ENCODE measurements around the gene MYBPC2.
"Not testable (repeated sequence)": the region's sequence is repeated elsewhere in the genome, so short reads cannot be mapped to it uniquely, and the experiment has no call there.

MYBPC2 gene

DNA sequence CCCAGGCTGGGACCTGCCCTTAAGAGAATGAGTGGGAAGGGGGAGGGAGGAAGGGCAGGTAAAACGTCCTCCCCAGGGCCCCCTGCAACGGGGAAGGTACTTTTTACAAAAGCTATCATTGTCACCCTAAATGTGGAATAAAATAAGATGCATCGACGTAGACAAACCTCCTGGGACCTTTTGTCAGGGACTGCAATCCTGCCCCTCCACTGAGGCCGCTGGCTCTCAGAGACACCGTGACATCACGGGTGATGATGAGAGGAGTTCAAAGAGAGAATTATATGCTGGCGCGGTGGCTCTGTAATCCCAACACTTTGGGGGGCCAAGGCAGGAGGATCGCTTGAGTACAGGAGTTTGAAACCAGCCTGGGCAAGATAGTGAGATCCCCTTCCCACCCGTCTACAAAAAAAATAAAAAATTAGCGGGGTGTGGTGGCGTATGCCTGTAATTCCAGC is 1.8 kb upstream of the MYBPC2 start:
- peak in 1 of 6 experiments; percentile 27 for DNase-seq

DNA sequence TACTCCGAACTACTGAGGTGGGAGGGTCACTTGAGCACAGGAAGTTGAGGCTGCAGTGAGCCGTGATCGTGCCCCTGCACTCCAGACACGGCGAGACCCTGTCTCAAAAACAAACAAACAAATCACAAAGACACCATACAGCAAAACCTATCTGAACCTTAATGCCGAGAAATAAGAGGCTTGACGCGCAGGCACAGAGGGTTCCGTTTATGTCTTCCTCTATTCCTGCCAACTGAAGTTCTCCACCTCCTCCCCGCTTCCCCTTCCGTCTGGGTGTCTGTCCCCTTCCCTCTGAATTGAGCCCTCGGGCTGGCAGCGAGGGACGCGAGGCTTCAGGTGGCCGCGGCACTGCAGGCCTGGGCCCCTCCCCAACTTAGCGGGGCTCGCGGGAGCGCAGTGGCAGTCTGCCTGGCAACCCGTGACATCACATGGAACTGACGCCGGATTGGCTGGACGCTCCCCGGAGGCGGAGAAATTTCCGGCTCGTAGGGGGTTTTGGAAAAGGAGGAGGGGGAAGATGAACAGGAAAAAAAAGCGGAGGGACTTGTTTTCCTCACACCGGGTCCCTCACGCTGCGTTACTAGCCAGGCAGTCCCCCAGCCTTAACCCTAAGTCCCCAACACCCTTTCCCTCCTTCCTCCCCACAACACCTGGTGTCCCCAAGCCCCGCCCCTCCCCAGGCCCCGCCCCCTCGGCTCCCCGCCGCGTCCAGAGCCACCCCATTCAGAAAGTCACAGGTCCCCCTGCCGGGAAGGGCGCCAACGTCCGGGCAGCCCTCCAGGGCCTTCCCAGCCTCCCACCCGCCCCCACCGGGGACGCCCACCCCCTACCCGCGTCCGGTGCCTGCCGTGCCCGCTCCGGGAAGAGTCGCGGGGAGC is 1.1 kb upstream of the MYBPC2 start:
- peak; percentile 77 to 96 (median 85) for DNase-seq

DNA sequence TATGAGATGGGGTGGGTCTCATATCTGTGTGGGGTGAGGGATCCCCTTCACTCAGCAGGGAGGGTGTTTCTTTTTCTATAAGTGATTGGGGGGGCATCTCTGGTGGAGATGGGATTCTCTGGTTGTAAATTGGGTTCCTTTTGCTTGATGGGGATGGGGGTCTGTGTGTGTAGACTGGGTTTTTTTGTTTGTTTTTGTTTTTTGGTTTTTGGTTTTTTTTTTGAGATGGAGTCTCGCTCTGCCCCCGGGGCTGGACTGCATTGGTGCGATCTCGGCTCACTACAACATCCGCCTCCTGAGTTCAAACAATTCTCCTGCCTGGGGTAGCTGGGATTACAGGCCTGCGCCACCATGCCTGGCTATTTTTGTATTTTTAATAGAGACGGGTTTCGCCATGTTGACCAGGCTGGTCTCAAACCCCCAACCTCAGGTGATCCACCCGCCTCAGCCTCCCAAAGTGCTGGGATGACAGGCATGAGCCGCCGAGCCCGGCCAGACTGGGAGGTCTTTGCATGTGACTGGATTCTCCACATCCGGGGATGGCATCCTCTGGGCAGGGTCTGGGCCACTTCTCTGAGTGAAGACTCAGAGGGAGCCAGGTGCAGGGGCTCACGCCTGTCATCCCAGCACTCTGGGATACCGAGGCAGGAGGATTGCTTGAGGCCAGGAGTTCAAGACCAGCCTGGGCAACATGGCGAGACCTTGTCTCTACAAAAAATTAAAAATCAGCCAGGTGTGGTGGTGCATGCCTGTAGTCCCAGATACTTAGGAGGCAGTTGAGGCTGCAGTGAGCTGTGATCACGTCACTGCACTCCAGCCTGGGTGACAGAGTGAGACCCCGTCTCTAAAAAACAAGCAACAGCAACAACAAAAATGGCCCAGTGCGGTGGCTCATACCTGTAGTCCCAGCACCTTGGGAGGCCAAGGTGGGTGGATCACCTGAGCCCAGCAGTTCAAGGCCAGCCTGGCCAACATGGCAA is 799 bp downstream of the MYBPC2 start:
- no peak for DNase-seq

DNA sequence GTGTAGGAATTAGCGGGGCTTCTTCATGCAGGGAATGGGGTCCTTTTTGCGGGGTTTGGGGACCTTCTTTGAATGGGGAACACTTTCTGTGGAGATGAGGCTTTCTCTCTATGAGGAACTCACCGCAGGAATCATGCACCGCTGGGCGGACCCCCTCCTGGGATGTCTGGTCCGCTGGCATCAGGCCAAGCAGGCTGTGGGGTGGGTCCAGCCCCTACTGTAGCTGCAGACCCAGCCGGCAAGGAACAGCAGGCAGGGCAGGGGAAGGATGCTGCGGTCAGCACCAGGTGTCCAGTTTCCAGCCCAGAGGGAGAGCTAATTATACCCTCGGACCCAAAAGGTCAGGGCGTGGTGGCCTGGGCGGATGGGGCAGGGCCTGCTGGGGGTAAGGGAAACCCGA is 1.8 kb downstream of the MYBPC2 start:
- no peak for DNase-seq

DNA sequence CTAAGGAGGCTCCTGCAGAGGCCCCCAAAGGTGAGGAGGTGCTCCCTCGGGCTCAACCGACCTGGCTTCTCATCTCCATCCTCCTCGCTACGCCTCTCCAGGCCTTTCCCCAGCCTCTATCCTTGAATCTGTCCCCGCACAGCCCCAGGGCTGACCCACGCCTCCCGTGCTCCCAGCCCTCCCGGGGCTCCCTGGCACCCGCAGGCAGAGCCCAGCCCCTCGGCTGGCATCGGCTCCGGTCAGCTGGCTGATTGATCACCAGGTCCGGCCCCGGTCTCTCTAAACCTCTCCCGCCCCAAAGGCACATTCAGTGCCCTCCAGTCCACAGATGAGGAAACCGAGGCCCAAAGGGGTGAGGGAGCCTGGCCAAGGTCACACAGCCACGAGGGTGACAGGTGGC is 2.5 kb downstream of the MYBPC2 start:
- DNase-seq, result no peak

DNA sequence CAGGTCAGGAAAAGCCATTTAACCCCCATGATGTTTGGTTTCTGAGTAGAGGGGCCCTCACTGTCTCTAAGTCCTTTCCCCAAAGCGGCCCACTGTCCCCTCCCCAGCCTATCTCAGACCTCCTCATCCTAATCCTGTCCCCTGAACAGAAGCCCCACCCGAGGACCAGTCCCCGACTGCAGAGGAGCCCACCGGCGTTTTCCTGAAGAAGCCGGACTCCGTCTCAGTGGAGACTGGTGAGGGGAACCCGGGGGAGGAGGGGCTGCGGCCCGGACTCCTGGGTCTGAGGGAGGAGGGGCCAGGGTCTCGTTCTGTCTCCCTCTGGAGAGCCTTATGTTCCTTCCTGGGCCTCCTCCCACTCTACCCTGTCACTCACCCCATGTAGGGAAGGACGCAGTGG is 2.9 kb downstream of the MYBPC2 start:
- DNase-seq, result no peak

DNA sequence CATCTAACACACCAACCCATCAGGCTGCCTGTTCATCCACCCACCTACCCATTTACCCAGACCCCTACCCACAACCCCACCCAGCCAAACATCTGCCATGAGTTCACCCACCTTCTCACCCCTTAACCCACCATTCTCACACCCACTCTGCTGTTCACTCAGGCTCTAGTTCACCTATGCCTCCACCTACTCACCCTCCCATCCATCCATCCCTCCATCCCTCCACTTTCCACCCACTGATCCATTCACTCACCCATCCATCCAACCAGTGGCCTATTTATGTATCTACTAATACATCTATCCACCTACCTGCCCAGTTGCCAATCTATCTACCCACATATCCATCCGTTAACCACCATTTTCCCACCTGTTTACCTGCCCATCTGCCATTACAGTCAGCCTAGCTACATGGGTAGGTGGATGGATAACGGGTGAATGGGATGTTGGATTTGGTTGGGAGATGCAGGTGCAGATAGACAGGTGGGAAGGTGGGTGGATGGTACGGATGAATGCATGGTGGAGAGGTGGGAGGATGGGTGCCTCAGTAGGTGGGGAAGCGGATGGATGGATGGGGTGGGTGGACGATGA is 5.3 kb downstream of the MYBPC2 start:
- no peak for DNase-seq

DNA sequence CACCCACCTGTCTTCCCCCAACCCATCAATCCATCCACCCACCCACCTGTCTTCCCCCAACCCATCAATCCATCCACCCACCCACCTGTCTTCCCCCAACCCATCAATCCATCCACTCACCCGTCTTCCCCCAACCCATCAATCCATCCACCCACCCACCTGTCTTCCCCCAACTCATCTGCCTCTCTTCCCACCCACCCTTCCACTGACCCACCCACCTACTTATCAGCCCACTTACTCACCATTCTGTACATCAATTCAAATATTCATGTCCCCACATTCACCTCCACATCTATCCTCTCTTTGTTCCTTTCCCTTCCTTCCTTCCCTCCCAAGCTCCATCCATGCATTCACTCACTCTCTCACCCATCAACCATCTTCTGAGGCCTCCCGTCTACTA is 6.4 kb downstream of the MYBPC2 start:
- DNase-seq, result not testable (repeated sequence)

DNA sequence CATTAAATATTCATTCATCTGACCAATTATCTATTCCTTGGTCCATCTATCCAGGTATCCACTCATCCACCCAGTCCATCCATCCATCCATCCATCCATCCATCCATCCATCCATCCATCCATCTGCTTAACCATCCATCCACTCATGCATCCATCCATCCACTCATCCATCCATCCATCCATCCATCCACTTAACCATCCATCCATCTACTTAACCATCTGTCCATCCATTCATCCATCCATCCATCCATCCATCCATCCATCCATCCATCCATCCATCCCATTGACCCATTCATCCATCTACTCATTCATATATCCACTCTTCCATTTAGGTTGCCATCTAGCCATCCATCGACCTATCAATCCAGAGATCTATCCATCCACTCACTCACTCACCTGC is 11.4 kb downstream of the MYBPC2 start:
- DNase-seq, result no peak

DNA sequence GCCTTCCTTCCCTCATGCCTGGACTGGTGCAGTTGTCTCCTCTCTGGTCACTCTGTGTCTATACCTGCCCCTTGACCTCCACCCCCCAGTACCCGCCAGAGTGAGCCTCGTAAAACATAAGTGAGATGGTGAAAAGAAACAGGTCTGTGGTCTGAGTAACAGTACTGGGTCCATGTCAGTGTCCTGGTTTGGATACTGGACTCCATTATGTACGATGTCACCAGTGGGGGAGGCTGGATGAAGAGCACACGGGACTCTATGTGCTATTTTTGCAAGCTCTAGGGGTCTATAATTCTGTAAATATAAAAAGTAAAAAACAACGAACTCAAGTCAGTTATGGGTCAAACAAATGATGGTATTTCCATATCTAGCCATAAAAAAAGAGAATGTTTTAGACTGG is 14.4 kb downstream of the MYBPC2 start:
- DNase-seq, result no peak

DNA sequence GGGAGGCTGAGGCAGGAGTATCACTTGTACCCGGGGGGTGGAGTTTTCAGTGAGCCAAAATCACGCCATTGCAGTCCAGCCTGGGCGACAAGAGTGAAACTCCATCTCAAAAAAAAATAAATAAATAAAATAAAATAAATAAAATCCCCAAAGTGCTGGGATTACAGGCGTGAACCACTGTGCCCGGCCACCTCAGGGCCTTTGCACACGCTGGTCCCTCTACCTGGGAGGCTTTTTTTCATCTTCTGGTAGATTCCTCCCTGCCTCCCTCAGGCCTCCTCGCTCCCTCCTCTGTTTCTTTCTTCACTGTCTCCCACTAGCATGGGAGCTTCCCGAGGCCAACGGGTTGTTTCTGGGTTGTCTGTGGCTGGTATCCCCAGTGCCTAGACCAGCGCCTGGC is 15.1 kb downstream of the MYBPC2 start:
- no peak for DNase-seq

DNA sequence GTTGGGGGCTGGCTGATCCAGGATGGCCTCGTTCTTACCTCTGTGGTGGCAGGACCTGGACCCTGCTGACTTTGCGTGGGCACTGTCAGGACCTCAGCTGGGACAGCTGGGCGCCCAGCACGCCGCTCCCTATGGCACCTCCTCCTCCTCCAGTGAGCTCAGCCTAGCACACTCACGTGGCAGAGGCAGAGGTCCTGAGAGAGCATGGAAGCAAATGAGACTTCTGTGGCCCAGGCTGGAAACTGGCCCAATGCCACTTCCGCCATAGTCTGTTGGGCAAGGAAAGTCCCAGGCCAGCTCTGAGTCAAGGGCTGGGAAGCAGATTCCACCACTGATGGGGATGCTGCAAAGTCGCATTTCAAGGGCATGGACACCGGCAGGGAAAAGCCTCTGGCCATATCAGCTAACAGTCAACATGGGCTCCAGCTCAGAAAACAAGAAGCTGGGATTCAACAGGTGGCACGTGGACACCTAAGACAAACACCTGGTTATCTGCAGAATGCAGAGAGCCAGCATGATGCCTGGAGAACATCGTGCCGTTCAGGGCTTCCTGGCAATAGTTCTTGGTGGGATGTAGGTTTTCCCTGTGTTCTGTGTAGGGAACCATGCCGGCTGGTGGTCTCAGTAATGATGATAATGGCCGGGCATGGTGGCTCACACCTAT is 16.7 kb downstream of the MYBPC2 start:
- DNase-seq, result no peak

DNA sequence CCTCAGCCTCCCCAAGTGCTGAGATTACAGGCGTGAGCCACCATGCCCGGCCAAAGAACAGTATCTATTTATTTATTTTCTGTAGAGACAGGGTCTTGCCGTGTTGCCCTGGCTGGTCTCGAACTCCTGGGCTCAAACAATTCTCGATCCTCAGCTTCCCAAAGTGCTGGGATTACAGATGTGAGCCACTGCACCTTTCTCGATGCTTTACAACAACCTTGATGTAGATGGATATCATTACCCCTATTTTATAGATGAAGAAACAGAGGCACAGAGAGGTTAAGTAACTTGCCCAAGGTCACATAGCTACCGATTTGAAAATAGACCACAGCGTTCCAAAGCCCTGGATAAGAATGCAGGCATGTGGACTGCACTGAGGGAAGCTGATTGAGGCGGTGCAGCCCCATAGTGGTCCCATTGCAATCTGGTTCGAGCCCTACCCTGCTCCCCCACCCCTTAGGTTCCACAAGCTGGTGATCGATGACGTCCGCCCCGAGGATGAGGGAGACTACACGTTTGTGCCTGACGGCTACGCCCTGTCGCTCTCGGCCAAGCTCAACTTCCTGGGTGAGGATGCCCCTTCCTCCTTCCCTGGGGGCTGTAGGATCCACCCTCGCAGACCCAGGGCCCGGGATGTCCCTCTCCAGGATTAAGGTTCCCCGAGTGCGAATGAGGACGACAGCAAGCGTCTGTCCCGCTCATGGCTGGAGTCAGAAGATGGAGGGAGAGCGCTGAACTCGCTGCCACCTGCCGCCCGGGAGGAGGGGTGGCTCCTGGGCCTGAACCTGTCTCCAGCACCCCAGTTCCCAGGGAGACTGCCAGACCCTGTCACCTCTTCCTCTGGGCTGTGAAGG is 17.9 kb downstream of the MYBPC2 start:
- DNase-seq, result no peak

DNA sequence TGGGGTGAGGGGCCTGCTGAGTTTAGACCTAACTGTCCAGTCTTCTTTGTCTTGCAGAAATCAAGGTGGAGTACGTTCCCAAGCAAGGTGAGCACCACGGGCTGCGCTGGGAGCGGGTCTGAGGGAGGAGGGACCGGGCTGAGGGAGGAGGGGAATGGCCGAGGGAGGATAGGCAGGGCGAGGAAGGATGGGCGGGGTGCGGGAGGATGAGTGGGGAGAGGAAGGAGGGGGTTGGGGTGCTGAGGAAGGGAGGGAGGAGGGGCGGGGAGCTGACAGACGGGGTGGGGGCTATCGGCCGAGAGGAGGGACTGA is 18.5 kb downstream of the MYBPC2 start:
- no peak for DNase-seq

DNA sequence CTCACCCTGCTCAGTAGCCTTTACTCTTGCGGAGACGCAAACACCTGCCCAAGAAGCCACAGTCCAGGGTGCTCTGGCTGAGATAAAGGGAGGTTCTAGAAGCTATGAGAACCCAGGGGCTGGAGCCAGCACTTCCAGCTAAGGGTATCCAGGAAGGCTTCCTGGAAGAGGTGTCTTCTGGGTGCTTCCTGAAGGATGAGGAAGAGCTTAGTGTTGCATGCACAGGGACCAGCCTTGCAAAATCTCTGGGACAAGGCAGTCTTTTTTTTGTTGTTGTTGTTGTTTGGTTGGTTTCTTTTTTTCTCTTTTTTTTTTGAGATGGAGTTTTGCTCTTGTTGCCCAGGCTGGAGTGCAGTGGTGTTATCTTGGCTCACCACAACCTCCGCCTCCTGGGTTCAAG is 20.6 kb downstream of the MYBPC2 start:
- DNase-seq, result no peak

DNA sequence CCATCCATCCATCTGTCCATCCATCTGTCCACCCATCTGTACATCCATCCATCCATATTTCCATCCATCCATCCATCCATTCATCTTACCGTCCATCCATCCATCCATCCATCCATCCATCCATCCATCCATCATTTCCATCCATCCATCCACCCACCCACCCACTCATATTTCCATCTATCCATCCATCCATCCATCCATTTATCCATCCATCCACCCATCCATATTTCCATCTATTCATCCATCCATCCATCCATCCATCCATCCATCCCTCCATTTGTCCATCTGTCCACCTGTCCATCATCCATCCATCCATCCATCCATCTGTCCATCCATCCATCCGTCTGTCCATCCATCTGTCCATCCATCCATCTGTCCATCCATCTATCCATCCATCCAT is 23.3 kb downstream of the MYBPC2 start:
- no peak for DNase-seq

DNA sequence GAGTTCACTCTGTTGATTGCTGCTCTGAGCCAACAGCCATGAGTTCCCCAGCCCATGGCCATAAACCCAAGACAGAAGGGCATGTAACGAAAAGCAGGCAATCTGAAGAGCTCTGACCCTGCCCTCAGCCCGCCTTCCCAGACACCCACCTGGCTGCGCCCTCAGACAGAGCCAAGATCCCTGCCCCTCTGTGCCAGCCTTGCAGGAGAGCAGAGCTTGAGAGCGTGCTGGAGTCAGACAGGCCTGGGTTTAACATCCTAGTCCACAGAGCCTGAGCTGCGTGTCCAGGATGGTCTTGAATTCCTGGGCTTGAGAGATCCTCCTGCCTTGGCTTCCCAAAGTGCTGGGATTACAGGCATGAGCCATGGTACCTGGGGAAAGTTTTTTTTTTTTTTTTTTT is 24.6 kb downstream of the MYBPC2 start:
- no peak for DNase-seq

DNA sequence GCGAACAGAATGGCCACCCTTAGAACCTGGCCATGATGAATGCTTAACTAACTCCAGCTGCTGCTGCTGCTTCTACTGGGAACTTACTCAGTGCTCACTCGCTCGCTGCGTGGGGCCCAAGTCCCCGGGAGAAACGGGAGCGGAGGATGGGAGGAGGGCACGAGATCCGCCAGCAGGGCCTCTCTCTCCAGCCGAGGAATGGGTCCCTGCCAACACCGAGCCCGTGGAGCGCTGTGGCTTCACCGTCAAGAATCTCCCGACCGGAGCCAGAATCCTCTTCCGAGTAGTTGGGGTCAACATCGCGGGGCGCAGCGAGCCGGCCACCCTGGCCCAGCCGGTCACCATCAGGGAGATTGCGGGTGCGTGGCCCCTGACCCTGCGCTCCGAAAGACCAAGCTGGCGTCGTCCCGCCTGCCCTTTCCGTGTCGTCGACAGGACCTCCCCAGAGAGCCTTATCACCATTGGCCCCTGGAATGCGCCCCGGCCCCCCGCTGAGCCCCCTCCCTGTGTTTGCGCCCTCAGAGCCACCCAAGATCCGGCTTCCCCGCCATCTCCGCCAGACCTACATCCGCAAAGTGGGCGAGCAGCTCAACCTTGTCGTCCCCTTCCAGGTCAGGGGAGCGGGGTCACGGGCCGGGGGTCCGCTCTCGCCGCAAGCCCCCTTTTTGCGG is 25.8 kb downstream of the MYBPC2 start:
- DNase-seq, result no peak

DNA sequence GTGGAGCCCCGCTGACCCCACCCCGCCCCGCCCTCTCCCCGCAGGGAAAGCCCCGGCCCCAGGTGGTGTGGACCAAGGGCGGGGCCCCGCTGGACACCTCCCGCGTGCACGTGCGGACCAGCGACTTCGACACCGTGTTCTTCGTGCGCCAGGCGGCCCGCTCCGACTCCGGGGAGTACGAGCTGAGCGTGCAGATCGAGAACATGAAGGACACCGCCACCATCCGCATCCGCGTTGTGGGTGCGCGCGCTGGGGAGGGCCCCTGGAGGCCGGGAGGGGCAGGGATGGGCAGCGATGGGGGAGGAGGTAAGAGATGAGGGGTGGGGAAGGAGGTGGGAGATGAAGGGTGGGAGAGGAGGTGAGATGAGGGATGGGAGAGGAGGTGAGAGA is 26.4 kb downstream of the MYBPC2 start:
- no peak for DNase-seq

DNA sequence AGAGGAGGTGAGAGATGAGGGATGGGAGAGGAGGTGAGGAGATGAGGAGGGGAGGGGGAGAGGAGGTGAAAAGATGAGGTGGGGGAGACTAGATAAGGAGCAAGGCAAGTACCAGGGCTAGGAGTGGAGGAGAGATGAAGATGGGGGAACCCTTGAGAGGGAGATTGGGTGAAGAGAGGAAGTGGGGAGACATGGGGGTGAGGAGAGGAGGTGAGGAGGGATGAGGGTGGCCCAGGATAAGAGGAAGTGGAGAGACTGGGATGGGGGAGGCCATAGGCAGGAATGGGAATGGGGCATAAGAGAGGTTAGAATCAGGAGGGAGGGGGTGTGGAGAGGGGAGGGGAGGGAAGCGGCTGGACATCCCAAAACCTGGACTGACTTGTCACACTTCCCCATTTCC is 26.9 kb downstream of the MYBPC2 start:
- no peak for DNase-seq

DNA sequence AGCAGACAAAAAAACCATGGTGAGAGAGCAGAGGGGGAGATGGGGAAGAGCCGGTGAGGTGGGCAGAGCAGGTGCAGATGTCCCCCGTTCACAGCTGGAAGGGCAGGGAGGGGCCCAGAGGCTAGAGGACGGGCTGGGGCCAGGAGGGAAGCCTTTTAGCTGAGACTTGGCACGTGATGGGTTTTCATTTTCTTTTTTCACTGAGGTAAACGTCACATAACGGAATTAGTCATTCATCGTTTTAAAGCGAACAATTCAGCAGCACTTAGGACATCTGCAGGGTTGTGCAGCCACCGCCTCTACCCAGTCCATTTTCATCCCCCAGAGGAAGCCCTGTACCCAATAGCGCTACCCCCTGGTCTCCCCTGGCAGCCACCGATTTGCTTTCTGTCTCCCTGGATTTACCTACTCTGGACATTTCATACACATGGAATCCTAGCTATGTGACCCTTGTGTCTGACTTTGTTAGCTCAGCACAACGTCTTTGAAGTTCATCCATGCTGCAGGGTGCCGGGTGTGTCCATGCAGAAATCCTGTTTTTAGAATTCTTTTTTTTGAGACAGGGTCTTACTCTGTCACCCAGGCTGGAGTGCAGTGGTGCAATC is 27.6 kb downstream of the MYBPC2 start:
- DNase-seq, result no peak

Measured in stimulated activated naive CD4-positive, alpha-beta T cell (primary cell).